PC-3 (cell line): ENCODE measurements around the gene TNFRSF25. TPM values are rescaled to one million over a fixed set of nuclear protein-coding genes. Genes with fewer than 3 reads are reported as not detected.

Experiments
- ATAC-seq: fragments of 200-7000 bp; cut with Tn5 transposase; 2 replicates; pipeline ENCODE4 v1.9.1; 2020; ENCODE audit warnings: mild to moderate bottlenecking, moderate library complexity
- BruUV-seq: library from RNA; stranded (reverse); fragments of 400-500 nt; replicated peaks from 2 replicates; lab custom pipeline; 2021; lab: Mats Ljungman, UMichigan
- CTCF ChIA-PET: fragments of 300-600 bp; sonication (Branson Sonifier 250); formaldehyde crosslinking; loops from one replicate; lab custom pipeline; 2022; ENCODE audit warnings: antibody characterized with exemption; lab: Charles Lee
- POLR2A ChIA-PET: fragments of 300-600 bp; sonication (Branson Sonifier 250); formaldehyde crosslinking; loops from one replicate; lab custom pipeline; 2022; ENCODE audit warnings: antibody characterized with exemption; ENCODE audit not compliant: unreplicated experiment; lab: Charles Lee
- DNase-seq: peaks from one replicate; pipeline ENCODE4 v3.0.0-alpha.2; 2015
- H2AFZ ChIP-seq: fragments of 300-600 bp; sonication (generic); 2 replicates; pipeline ENCODE4 v1.6.0; 2016; ENCODE audit warnings: antibody characterized with exemption, low read length
- H3F3A ChIP-seq: fragments of 300-600 bp; sonication (generic); one replicate; pipeline ENCODE4 v1.6.0; 2017; ENCODE audit warnings: antibody characterized with exemption, low read length, control low read depth, mild to moderate bottlenecking; ENCODE audit not compliant: unreplicated experiment
- H3K27ac ChIP-seq: fragments of 300-600 bp; sonication (generic); 2 replicates; pipeline ENCODE4 v1.5.1; 2016; ENCODE audit warnings: mild to moderate bottlenecking, low read length
- H3K27me3 ChIP-seq: fragments of 300-600 bp; sonication (generic); 2 replicates; pipeline ENCODE4 v1.6.1; 2016; ENCODE audit warnings: low read length, mixed read lengths
- H3K36me3 ChIP-seq: fragments of 300-600 bp; sonication (generic); 2 replicates; pipeline ENCODE4 v1.6.1; 2016; ENCODE audit warnings: low read depth, mixed run types, low read length, mixed read lengths
- H3K4me1 ChIP-seq: fragments of 300-600 bp; sonication (generic); 2 replicates; pipeline ENCODE4 v1.5.1; 2016; ENCODE audit warnings: low read length; ENCODE audit not compliant: insufficient read depth
- H3K4me2 ChIP-seq: fragments of 300-600 bp; sonication (generic); 2 replicates; pipeline ENCODE4 v1.6.0; 2016; ENCODE audit warnings: low read length
- H3K4me3 ChIP-seq: fragments of 300-600 bp; sonication (generic); 2 replicates; pipeline ENCODE4 v1.5.1; 2016; ENCODE audit warnings: mild to moderate bottlenecking, low read length, mixed read lengths
- H3K79me2 ChIP-seq: fragments of 300-600 bp; sonication (generic); 2 replicates; pipeline ENCODE4 v1.6.1; 2017; ENCODE audit warnings: low read length, mixed read lengths
- H3K9ac ChIP-seq: fragments of 300-600 bp; sonication (generic); 2 replicates; pipeline ENCODE4 v1.6.0; 2016; ENCODE audit warnings: mild to moderate bottlenecking, low read length
- H3K9me2 ChIP-seq: fragments of 300-600 bp; sonication (generic); replicated peaks from 2 replicates; pipeline ENCODE4 v1.6.1; 2016; ENCODE audit warnings: mixed run types, low read length, mixed read lengths
- H3K9me3 ChIP-seq: fragments of 300-600 bp; sonication (generic); 2 replicates; pipeline ENCODE4 v1.6.1; 2016; ENCODE audit warnings: low read length, mixed read lengths
- H4K20me1 ChIP-seq: fragments of 300-600 bp; sonication (generic); 2 replicates; pipeline ENCODE4 v1.6.1; 2016; ENCODE audit warnings: low read length, mixed read lengths
- CTCF ChIP-seq: fragments of 300-600 bp; sonication (generic); conservative IDR thresholded peaks from 2 replicates; pipeline ENCODE4 v1.5.1; 2017; ENCODE audit warnings: antibody characterized with exemption, low read depth, mild to moderate bottlenecking, low read length
- EZH2 ChIP-seq: fragments of 300-600 bp; sonication (generic); IDR thresholded peaks from one replicate; pipeline ENCODE4 v1.6.1; 2017; ENCODE audit warnings: antibody characterized with exemption, mild to moderate bottlenecking, low read length; ENCODE audit not compliant: unreplicated experiment
- EZH2phosphoT487 ChIP-seq: fragments of 300-600 bp; sonication (generic); IDR thresholded peaks from 2 replicates; pipeline ENCODE4 v1.6.1; 2018; ENCODE audit warnings: mild to moderate bottlenecking, antibody characterized with exemption, low read length, borderline replicate concordance
- intact Hi-C: fragments of 100-400 bp; cut with micrococcal nuclease; formaldehyde crosslinking; loops from 2 replicates; pipeline ENCODE4 v1.9.0; 2023
- total RNA-seq: library from RNA; depleted of rRNA; stranded (reverse); fragments of >200 nt; gene quantifications from 2 replicates; pipeline ENCODE4 v1.2.3, GENCODE V29; 2014

Gene TNFRSF25
- total RNA-seq, 1 experiment from 2014 or later, result 42.5 TPM

- no peak overlapping the region for H3K4me3 ChIP-seq
- ATAC-seq, result no peak; the same call in 1 of the 2 replicates
- no peaks in the 10 kb centered on the region for H3K79me2 ChIP-seq
- no peak overlapping the region for H3K4me2 ChIP-seq
- H3F3A ChIP-seq, result no peaks in the 10 kb centered on the region
- H3K9me2 ChIP-seq, result no peaks in the 10 kb centered on the region
- no peak for DNase-seq
- intact Hi-C loops, result no loop called here
- no peaks in the 10 kb centered on the region for H4K20me1 ChIP-seq
- ChIA-PET POLR2A (no interaction called here), CTCF (no interaction called here)
- no TSS peak for BruUV-seq
- no peak for TF ChIP-seq CTCF
- no peak for TF ChIP-seq EZH2phosphoT487
- TF ChIP-seq EZH2, result no peak
- no peaks in the 10 kb centered on the region for H3K27me3 ChIP-seq
- H3K9ac ChIP-seq, result no peak overlapping the region
- no peak overlapping the region for H2AFZ ChIP-seq
- H3K4me1 ChIP-seq, result peaks cover 6% of the 10 kb centered on the region; the same call in 1 of the 2 replicates
- no peak overlapping the region for H3K27ac ChIP-seq
- no peaks in the 10 kb centered on the region for H3K9me3 ChIP-seq
- H3K36me3 ChIP-seq, result no peaks in the 10 kb centered on the region
Observed at GRCh38 chr1:6513320-6513801, 47.4 kb upstream of the TNFRSF25 start.

- Histone ChIP-seq H3K9ac (no peak overlapping the region), H3K4me3 (no peak overlapping the region), H3K27ac (no peak overlapping the region), H3K4me2 (no peak overlapping the region), H3F3A (no peaks in the 10 kb centered on the region), H2AFZ (no peak overlapping the region), H3K27me3 (no peaks in the 10 kb centered on the region), H4K20me1 (no peaks in the 10 kb centered on the region), H3K79me2 (no peaks in the 10 kb centered on the region), H3K4me1 (peaks cover 6% of the 10 kb centered on the region; the same call in 1 of the 2 replicates), H3K9me3 (no peaks in the 10 kb centered on the region), H3K36me3 (no peaks in the 10 kb centered on the region), H3K9me2 (no peaks in the 10 kb centered on the region)
- no TSS peak for BruUV-seq
- DNase-seq (no peak), ATAC-seq (no peak)
- POLR2A ChIA-PET, result no interaction called here
- TF ChIP-seq CTCF, result no peak
- TF ChIP-seq EZH2phosphoT487, result no peak
- TF ChIP-seq EZH2, result no peak
- CTCF ChIA-PET, result no interaction called here
- intact Hi-C loops, result no loop called here
Observed at GRCh38 chr1:6512908-6513280, 46.9 kb upstream of the TNFRSF25 start.

- BruUV-seq, result no TSS peak
- ATAC-seq, result no peak
- POLR2A ChIA-PET, result no interaction called here
Observed at GRCh38 chr1:6512245-6512907, 46.4 kb upstream of the TNFRSF25 start.

More at GRCh38 chr1:6512245-6512907, 46.4 kb upstream of the TNFRSF25 start:
- Histone ChIP-seq H3K27ac (no peak overlapping the region), H3K4me2 (no peak overlapping the region), H4K20me1 (no peaks in the 10 kb centered on the region), H3K79me2 (no peaks in the 10 kb centered on the region), H3K4me1 (peaks cover 2% of the 10 kb centered on the region; the same call in 1 of the 2 replicates), H3F3A (no peaks in the 10 kb centered on the region), H3K4me3 (no peak overlapping the region), H2AFZ (no peak overlapping the region), H3K9me3 (no peaks in the 10 kb centered on the region), H3K9me2 (no peaks in the 10 kb centered on the region), H3K9ac (no peak overlapping the region), H3K36me3 (no peaks in the 10 kb centered on the region), H3K27me3 (no peaks in the 10 kb centered on the region)
- intact Hi-C loops, result no loop called here
- no peak for DNase-seq
- TF ChIP-seq CTCF (no peak), EZH2 (no peak), EZH2phosphoT487 (no peak)
- CTCF ChIA-PET, result no interaction called here
